ENCODE measurements around the gene TBR1. TPM values are rescaled to one million over a fixed set of nuclear protein-coding genes. Genes with fewer than 3 reads are reported as not detected.

Gene TBR1
- total RNA-seq = under 0.01 TPM

DNA sequence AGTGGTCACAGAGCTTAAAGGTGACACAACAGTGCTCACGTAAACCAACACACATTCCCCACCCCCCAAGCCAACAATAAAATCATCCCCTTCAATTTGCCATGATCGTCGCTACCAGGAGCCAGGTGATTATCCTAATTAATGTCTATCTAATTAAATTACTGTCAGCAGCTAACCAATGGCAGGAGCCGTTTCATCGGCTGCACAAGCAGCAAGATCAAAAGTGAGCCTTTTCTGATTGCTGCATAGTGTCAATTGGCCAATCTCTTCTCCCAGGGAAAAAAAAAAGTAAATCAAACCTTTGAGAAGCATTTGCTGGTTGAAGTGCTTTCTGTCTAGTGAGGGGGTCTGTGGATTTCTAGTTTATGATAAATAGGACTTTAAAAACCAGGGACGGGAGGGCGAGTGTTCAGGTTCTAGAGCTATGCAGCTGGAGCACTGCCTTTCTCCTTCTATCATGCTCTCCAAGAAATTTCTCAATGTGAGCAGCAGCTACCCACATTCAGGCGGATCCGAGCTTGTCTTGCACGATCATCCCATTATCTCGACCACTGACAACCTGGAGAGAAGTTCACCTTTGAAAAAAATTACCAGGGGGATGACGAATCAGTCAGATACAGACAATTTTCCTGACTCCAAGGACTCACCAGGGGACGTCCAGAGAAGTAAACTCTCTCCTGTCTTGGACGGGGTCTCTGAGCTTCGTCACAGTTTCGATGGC is at the start of gene TBR1:
Gene TBR1 (plus strand): TSS at position 311 of the 721 bp plus-strand sequence. CDS start 114 bp downstream, at position 425.
- peak in 2 of 3 donors; percentile 37 to 45 for DNase-seq (ENCODE audit: low read depth in 2 of 3, low spot score in 2 of 3)

DNA sequence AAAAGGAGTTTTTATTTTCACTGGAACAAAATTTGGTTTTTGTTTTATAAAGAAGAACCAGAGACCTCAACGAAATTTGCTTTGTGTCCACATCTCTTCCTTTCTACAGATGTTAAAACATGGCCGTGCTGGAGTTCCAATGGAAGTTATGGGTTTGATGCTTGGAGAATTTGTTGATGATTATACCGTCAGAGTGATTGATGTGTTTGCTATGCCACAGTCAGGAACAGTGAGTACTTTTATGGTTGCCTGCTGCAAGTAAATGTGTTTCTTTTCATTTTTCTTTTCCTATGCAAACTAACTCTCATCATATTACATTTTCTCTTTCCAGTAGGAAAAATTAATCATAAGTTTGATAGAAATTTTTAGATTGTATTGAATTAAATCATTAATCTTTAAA is 48.4 kb upstream of the TBR1 start:
- no peak for DNase-seq (ENCODE audit: low read depth in 2 of 3, low spot score in 2 of 3)

DNA sequence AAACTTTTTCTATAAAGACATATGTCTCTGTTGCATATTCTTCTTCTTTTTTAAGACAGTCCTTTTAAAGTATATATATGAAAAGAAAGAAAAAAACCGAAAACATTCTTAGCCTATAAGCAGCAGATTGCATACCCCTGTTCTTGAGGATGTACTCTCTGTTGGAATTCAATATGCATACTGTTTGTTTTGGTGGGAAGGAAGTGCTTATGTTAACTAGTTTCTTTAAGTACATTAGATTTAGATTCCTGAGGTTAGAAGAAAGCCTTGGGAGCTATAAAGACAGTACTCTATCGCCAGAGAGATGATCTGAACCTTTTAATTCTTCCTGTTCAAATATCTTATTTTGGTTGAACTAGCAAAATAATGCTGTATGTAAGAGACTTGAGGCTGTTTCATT is 46.8 kb upstream of the TBR1 start:
- no peak for DNase-seq (ENCODE audit: low read depth in 2 of 3, low spot score in 2 of 3)

DNA sequence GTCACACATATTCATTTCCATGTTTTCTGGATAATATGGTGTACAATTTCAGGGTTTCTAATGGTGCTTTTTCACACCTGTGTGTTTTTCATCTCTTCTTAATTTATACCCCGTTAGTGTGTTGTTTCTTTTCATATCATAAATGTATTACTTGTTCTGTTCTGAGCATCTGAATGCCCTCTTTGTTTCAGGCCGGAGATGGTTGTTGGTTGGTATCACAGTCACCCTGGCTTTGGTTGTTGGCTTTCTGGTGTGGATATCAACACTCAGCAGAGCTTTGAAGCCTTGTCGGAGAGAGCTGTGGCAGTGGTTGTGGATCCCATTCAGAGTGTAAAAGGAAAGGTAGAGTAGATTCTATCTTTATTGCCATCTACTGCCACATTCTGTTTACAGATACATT is 45.1 kb upstream of the TBR1 start:
- DNase-seq (ENCODE audit: low read depth in 2 of 3, low spot score in 2 of 3) = no peak

DNA sequence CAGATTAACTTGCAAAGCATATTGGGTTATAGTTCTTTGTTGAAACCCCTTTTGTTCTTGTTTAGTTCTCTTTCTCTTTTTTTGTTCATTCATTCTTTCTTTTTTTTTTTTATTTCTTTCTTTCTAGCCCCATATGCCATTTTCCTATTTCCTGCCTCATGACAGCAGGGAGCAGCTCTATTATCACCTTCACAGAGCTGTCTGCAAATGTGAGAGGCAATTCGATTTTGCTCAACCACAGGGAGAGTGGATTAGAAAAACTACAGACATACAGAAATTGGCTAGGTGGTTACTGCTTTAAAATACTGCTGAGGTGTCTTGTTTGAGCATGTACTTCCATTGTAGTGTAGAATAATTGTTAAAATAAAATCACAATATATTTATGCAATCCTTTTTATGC is 44.2 kb upstream of the TBR1 start:
- DNase-seq (ENCODE audit: low read depth in 2 of 3, low spot score in 2 of 3) = no peak

DNA sequence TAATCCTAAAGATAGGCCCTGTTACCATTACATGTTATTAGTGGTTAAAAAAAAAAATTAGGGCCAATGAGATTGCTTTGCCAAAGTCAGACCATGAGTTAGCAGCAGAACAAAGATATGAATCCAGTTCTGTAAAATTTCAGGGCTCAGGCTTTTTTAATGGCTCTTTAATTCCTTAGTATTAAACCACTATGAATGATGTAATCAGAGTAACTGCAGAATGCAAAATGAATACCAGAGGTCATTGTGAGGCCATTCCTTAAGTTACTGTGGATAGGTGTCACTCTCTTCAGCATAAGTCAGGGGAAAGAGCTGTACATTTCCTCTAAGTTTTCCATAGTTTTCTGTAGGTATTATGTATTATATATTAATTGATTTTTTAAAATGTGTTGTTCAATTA is 42.2 kb upstream of the TBR1 start:
- DNase-seq (ENCODE audit: low read depth in 2 of 3, low spot score in 2 of 3) = no peak

DNA sequence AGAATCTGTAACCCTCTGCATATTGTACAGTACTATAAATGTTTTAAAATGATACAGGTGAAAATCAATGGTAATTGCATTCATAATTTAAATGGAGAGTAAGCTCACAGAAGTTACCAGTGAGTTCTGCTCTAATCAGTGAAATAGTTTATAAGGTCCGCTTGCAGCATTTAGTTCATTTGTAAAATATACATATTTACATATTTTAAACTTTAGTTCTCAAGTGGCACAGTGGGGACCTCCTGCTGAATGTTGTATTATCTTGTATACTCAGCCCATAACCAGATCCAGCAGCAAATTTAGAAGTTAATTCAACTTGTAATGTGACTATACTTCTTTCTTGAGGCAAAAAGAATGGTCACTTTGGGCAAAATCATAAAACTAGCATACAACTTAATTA is 41.7 kb upstream of the TBR1 start:
- no peak for DNase-seq (ENCODE audit: low read depth in 2 of 3, low spot score in 2 of 3)

DNA sequence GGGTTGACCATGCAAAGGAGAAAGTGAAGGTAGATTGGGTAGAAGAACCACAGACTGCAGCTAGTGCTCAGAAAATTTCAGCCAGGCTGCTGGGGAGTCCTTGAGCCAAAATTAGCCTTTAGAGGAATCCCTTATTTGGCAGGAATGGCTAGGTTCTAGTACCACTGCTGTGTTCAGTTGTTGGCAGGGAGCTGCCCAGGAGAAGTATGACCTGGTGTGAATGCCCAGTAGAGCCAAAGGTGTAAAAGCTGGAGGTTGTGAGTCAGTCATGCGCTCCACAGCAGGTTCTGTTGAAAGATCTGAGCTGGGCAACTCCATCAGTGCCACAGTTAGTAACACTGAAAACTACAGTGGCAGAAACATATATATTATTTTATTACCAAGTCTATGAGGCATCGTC is 36.4 kb upstream of the TBR1 start:
- DNase-seq (ENCODE audit: low read depth in 2 of 3, low spot score in 2 of 3) = no peak

DNA sequence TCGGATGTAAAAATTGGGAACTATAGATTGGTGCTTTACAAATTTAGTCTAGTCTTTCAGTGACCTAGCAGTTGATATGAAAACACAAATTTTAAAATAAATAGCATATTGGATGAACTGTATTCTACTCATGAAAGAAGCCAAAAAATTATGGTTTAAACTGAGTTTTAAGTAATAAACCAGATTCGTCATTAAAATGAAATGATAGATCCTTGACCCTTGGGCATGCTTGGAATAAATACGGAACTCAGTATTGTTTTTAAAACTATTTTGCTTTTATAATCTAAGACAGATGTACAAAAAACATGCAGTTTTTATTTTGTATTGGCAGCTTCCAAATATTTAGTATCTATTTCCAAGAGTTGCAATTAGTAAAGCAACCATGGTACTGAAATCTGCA is 34.6 kb upstream of the TBR1 start:
- DNase-seq (ENCODE audit: low read depth in 2 of 3, low spot score in 2 of 3) = no peak

DNA sequence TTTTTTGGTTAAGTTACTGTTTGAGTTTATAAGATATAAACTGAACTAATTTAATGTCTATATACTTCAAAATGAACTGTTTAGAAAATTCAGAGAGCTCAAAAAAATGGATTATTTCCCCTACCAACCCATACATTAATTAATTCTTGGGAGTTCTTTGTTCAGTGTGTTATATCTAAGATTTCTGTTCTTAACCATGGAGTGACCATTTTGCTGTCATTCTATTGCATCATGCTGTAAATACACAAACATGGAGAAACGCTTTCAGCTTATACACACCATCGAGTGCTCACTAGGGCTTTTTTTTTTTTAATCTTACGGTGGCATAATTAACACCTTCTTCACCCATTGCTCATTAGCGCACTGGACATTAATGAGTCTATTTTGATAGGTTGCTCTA is 33.4 kb upstream of the TBR1 start:
- DNase-seq (ENCODE audit: low read depth in 2 of 3, low spot score in 2 of 3) = no peak

DNA sequence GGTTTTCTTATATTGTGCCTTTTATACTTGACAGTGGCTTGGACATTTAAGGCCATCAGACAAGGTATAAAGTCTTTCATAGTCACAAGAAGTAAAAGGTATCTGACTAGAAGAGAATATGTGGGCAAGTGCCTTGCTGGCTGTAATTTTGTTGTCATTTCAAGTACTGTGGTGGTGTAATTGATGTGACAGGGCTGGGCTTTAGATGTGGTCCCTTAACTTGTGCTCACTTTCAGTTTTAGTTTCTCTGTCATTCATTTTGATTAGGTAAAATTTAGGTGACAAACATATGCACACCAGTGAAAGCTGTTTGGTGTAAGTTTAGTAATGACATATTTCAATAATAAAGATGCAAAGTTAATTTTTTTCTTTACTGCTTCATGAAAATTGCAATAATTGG is 31.2 kb upstream of the TBR1 start:
- peak in 1 of 3 donors; percentile 7 for DNase-seq (ENCODE audit: low read depth in 2 of 3, low spot score in 2 of 3)

DNA sequence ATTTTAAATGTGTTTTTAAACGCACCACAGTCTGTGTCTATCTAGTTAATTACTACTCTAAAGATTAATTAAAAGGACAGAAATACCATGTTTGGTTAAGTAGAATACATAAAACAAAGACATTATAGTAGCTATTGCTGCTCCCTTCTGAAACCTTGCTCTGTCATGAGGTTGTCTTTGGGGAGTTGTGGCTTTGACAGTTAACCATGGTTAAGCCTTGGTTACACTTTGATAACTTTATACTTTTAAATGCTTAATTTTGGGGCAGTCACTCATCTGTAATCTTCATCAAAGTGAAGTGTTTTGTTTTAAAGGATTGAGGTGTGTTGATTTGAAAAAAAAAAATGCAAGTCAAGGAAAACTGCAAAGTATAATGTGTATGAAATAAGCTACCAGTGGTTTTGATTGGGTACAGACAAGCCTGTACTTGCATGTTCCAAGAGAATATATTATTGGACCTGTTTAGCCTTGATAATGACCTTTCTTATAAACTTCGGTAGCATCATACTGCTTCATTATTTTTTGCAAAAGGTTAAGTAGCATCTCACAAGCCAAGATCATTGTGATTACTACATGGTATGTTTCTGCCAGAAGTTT is 29.8 kb upstream of the TBR1 start:
- no peak for DNase-seq (ENCODE audit: low read depth in 2 of 3, low spot score in 2 of 3)

DNA sequence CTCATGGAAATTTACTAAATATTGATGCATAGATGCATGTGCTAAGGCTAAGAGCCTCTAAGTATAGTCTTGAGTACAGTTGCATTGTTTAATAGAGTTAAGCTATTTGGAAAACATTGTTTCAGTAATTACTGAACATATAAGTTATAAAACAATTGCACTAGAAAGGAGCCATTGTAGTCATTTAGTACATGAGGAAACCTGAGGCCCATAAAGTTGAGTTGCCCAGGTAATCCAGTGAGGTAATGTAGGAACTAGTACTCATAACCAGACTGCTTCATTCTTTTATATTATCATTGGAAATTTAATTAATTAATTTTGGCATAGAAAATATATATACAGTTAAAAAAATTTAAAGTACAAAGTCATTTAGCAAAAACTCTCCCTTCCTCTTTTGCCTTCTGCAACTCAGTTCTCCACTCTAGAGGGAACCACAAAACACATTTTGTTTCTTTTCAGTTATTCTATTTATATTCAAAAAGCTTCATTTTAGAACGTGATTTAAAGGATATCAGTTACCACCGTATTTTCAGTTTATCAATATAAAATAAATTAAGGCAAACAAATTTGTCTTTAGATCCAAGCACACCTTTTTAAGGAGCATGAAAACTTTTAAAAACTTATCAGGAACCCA is 27.8 kb upstream of the TBR1 start:
- DNase-seq (ENCODE audit: low read depth in 2 of 3, low spot score in 2 of 3) = peak in 1 of 3 donors; percentile 14

DNA sequence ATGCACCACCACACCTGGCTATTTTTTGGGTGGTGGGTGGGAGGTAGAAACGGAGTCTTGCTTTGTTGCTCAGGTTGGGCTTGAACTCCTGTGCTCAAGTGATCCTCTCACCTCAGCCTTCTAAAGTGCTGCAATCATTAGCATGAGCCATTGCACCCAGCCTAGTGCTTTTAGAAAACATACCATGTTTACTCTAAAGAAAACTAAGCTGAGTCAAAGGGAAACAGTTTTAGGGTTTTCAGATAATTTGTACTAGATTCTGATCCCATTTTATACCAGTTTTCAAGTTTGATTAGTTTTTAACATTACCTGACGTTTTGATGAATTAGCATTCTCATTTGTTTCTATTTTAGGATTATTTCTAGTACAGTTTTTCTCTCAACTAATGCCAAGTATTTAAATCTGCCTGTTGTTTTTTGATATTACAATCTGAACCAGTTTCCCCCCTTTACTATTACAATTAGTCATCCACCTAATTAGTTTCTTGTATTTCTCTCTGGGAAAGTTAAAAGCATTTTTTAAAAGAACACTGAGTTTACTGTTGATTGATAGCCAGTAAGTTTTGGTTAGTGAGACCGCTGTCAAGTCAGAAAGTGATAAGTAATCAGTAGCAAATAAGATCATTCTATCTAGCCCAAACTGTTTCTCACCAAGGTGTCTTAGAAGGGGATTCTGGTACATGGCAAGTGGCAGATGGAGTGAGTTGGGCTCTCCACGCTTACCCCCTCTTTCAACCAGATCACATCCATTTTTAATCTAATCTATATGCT is 24.2 kb upstream of the TBR1 start:
- DNase-seq (ENCODE audit: low read depth in 2 of 3, low spot score in 2 of 3) = no peak

DNA sequence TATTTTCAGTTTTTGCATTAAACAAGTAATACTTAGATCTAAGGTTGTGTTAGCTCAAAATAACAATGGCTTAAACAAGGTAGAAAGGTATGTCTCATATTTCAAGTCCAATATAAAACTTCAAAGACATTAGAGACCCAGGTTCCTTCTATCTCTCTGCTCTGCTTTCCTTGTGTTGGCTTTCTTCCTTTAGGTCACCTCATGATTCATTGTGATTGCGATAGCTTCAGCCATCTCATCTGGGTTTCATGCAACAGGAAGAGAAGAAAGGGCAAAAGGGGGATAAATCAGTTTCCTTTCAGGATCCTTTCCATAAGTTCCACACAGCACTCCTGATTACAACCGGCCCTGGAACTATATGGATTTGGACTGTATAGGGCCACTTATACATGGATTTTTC is 16.0 kb upstream of the TBR1 start:
- no peak for DNase-seq (ENCODE audit: low read depth in 2 of 3, low spot score in 2 of 3)

DNA sequence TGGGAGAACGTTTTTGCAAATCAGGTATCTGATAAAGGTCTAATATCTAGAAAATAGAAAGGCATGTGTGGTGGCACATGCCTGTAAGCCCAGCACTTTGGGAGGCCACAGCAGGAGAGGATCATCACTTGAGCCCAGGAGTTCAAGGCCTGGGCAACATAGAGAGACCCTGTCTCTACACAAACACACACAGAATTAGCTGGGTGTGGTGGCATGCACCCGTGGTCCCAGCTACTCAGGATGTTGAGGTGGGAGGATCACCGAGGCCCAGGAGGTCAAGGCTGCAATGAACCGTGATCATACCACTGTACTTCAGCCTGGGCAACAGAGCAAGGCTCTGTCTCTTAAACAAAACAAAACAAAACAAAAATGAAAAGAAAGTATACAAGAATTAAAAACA is 13.8 kb upstream of the TBR1 start:
- no peak for DNase-seq (ENCODE audit: low read depth in 2 of 3, low spot score in 2 of 3)

DNA sequence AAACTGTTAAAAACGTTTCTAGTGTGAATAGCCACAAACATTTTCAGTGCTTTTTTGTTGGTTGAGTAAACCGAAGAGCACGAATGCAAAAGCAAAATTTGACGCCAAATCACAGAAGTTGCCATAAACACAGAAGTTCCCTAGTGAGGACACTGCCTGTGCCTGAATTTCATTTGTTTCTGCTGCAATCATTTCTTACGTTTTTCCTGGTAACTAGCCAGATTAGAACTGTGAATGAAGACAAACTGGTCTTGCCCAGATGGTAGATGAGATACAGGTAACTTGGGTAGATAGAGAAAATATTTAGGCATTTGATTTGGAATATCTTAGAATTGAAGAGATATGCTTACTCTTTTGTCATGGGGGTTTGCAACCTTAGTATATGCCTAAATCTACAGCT is 9.8 kb upstream of the TBR1 start:
- DNase-seq (ENCODE audit: low read depth in 2 of 3, low spot score in 2 of 3) = no peak

DNA sequence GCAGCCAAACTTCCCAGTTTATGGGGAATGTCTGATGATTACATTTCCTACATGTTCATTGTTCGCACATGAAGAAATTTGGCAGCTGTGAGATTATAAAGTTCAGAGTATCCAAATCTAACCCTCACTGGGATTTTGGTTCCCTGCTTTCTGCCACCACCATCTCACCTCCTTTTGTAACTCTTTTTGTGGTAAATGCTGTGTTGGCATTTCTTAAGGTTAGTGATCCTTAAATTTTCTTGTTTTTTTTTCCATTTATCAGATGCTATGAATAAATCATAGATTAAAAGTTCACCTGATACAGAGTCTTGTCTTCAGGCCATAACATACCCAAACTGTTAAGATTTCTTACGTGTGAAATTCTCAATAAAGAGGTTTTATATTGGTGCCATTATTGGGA is 8.5 kb upstream of the TBR1 start:
- DNase-seq (ENCODE audit: low read depth in 2 of 3, low spot score in 2 of 3) = no peak

DNA sequence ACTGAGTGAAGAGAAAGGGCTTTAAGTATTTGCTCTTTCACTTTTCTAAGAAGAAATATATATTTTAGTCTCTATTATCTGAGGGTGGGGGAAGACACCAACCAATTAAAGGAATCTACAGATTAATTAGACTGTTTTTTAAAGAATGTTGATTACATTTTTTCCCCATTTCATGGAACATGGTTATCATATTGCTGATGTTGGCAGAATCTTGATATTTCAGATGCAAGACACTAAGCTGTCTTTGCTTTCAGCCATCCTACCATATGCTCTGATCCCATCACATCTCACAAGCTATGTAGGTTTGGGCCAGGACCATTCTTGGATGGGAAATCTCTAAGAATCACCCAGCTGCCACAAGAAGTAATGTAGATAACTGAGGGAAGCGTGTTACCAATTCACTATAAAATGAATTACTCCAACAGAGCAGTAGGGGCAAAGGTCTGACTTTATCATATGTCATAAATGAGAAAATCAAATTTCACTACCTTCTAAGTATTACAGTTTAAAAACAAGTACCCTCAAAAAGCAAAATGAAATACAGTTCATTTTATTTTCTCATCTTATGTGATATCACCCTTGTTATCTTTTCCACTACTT is 6.7 kb upstream of the TBR1 start:
- no peak for DNase-seq (ENCODE audit: low read depth in 2 of 3, low spot score in 2 of 3)

DNA sequence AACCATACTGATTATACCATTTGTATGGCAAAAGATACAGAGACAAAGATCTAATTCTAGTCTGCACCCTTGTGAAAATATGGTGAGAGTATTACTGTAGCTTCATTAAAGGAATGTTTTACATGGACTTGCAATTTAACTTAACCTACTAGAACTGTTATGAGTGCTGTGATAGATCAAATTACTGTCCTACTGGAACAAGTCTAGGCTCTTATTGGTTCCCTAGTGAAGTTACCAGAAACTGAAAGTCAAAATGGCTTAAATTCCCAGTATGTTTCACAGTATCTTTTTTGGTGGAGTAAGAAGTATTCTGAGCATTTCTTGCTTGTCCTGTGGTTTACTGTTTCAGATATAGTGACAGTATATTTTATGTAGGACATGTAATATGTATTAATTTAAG is 3.8 kb upstream of the TBR1 start:
- DNase-seq (ENCODE audit: low read depth in 2 of 3, low spot score in 2 of 3) = no peak
